GM19043 (cell line): ENCODE results near the gene CENPT.
A peak's percentile ranks its signal among the peaks of the same experiment; 100 is the strongest.

ENCODE experiments used
- ATAC-seq: cut with Tn5 transposase; IDR thresholded peaks from one replicate; pipeline ENCODE4 v1.9.1; 2021; ENCODE audit warnings: low read depth; ENCODE audit not compliant: unreplicated experiment

The CENPT gene, protein sequence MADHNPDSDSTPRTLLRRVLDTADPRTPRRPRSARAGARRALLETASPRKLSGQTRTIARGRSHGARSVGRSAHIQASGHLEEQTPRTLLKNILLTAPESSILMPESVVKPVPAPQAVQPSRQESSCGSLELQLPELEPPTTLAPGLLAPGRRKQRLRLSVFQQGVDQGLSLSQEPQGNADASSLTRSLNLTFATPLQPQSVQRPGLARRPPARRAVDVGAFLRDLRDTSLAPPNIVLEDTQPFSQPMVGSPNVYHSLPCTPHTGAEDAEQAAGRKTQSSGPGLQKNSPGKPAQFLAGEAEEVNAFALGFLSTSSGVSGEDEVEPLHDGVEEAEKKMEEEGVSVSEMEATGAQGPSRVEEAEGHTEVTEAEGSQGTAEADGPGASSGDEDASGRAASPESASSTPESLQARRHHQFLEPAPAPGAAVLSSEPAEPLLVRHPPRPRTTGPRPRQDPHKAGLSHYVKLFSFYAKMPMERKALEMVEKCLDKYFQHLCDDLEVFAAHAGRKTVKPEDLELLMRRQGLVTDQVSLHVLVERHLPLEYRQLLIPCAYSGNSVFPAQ

DNA sequence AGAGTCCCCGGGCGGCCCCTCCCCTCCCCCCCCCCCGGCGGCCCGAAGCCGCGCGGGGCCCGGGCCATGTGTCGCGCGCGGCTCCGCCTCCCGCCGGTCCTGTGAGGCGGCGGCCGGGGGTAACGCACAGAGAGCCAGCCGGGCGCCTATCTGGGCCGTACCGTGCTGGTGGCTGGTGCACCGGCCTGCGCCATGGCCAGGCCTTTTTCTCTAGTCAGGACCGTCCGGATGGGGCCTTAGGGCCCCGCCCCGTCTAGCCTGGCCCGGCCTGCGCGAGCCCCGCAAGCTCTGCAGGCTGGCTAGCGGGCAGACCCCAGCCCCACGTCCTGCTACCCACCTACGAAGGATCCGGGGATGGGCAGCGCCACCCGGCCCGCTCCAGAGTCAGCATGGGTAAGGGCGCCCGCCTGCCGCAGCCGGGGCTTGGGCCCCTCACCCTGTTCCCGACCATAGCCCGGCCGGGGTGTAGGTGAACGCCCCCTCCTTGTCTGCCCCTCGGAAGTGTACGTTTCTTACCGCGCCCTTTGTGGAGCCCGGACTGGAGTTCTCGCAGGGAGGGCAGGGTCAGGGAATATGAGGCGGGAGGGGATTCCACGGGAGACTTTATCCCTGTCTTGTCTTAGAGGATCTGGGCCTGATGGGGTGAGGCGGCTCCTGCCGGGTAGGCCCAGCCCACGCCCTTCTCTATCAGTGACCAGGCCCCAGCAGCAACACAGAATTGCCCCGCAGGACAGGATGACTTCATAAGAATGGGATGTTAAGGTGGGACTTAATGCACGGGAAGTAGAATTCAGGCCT is at the start of gene CENPT:
Gene CENPT (minus strand): TSS at position 630 of the 798 bp plus-strand sequence. CDS start 13,834 bp downstream, outside the sequence.
- ATAC-seq: peak; percentile 31

- no peak for ATAC-seq
Measured at GRCh38 chr16:67897231-67897630, 49.7 kb upstream of the CENPT start.

GRCh38 chr16:67893743-67894399 is 46.4 kb upstream of the CENPT start:
- ATAC-seq: no peak

DNA sequence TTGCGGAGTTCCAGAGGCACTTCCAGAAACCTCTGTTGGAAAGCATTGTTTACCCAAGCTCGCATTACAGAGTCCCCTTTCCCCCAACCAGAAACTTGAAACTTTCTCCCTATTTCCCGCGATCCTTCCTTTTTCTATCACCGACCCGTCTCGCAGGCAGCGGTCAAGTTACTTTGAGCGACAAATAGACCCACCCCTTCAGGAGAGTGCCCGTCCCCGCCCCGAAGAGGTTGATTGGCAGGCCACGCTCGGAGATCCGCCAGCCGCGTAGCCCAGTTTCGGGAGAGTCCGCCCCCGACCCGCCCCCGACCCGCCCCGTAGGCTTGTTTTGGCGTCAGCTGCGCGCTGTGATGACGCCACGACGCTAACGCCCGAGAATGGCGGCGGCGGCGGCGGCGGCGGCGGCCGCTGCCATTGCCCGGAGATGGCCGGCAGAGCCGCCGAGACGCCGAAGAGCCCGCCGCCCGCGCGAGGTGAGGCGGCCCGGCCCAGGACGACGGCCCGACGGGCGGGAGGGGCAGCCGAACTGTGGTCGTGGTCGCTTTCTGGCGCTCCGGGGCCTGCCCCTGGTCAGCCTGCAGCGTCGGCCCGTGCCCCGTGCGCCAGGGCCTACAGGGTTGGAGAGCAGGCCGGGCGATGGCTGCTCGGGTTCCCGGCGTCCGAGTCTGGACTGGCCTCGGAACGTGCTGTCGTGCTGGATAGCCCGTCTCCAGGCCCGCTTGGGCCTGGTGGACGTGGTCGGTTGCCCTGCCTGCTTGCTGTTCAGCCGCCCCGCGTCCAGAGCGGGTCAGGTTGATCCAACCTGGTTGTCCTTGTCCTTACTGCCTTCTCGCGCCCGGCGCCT is 45.6 kb upstream of the CENPT start, which contains the start of gene PSKH1:
Gene PSKH1 (plus strand): TSS at position 356 of the 844 bp plus-strand sequence. CDS start 15,496 bp downstream, outside the sequence.
- peak; percentile 96 for ATAC-seq

DNA sequence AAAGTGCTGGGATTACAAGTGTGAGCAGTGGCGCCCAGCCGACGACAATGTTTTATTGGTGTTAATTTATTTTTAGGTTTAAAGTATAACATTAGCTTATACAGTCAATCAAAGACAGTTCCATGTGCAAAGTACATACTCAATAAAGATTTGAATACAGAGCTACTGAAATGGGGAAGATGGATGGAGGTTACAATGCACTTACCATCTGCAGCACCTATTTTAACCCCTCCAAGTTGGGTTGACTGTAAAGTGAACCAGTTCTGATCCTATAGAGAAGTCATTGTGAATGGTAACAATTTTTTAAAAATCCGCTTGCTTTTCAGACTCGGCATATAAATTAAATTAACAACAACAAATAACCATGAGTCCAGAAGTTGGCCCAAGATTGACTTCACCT is 44.9 kb upstream of the CENPT start:
- ATAC-seq: no peak

DNA sequence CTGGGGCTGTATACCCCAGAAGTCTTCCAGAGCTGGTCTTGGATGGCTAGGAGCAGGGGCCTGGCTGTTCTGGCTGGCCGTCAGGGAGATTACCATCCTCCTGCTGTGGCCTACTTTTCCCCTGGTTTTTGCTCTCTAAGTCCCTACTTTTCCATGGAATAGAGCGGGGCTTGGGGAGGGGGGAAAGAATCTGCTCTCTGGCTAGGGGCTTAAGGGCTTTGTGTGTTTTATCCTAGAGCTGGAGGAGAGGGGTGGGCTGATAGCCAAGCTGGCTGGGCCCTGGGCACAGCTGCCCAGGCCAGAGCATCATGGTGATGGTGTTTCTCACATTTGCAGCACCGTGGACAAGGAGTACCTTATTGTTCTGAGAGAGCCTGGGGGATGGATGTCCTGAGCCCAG is 40.8 kb upstream of the CENPT start:
- no peak for ATAC-seq

GRCh38 chr16:67886387-67886786 is 38.9 kb upstream of the CENPT start:
- no peak for ATAC-seq

DNA sequence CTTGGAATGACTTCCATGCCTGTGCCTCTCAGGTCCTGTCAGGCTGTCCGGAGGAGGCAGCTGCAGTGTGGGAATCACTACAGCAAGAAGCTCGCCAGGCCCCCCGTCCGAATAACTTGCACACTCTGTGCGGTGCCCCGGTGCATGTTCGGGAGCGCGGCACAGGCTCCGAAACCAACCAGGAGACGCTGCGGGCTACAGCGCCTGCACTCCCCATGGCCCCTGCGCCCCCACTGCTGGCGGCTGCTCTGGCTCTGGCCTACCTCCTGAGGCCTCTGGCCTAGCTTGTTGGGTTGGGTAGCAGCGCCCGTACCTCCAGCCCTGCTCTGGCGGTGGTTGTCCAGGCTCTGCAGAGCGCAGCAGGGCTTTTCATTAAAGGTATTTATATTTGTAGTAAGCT is 38.5 kb upstream of the CENPT start:
- ATAC-seq: no peak

GRCh38 chr16:67885545-67885944 is 38.1 kb upstream of the CENPT start:
- ATAC-seq: no peak

DNA sequence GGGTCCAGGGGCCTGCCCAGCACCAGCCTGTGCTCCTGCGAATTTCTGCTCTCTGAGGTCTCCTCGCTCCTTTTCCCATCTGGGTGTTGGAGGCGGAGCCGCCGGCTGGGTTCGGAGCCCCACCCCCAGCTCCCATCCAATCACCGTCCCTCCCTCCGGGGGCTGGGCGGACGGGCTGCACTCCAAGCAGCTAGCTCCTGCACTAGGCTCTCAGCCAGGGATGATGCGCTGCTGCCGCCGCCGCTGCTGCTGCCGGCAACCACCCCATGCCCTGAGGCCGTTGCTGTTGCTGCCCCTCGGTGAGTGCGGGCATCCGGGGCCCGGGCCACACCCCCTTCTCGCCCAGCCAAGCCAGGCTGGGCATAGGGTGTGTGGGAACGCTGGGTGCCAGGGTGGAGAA is 37.2 kb upstream of the CENPT start, which contains the start of gene NRN1L:
Gene NRN1L (plus strand): TSS at position 202 of the 400 bp plus-strand sequence. CDS start 19 bp downstream, at position 221.
- ATAC-seq: no peak

DNA sequence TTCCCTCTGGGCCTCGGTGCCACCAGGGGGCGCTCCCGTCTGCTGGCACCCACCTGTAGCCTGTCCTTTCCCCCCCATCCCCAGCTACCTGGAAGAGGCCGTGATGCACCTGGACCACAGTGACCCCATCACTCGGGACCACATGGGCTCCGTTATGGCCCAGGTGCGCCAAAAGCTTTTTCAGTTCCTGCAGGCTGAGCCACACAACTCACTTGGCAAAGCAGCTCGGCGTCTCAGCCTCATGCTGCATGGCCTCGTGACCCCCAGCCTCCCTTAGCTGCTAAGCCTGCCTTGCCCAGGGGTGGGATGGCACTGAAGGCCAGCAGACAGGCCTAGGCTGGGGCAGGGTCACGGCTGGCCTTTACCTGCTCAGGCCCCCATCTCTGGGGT is 36.4 kb upstream of the CENPT start:
- no peak for ATAC-seq

DNA sequence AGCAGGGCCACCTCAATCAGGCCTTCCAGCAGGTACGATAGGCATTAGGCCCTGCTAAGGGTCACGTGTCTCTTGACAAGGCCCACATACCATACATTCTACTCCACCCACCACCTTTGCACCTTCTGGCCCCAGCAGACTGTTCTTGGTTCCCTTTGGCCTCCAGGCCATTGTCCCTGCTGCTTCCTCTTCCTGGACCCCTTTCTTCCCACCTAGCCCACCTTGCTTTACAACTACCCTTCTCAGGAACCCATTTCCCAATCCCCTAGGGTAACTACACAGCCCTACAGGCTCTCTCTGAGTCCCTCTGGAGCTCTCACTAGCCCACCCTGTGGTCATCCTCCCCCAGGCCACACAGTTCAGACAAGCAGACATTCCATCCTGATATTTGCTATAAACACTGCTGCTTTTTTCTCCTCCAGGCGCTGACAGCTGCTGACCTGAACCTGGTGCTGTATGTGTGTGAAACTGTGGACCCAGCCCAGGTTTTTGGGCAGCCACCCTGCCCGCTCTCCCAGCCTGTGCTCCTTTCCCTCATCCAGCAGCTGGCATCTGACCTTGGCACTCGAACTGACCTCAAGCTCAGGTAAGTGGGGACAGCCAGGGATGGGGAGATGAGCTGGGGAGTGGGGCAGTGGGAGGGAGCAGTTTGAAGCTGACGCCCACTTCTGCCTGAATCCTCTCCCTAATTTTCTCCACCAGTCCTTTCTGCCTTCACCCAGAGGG is 35.8 kb upstream of the CENPT start:
- no peak for ATAC-seq

- no peak for ATAC-seq
Measured at GRCh38 chr16:67882374-67883145, 35.1 kb upstream of the CENPT start.

- ATAC-seq: no peak
Measured at GRCh38 chr16:67881621-67882161, 34.2 kb upstream of the CENPT start.

- ATAC-seq: no peak
Measured at GRCh38 chr16:67880584-67880983, 33.1 kb upstream of the CENPT start.

- ATAC-seq: no peak
Measured at GRCh38 chr16:67879936-67880335, 32.4 kb upstream of the CENPT start.

DNA sequence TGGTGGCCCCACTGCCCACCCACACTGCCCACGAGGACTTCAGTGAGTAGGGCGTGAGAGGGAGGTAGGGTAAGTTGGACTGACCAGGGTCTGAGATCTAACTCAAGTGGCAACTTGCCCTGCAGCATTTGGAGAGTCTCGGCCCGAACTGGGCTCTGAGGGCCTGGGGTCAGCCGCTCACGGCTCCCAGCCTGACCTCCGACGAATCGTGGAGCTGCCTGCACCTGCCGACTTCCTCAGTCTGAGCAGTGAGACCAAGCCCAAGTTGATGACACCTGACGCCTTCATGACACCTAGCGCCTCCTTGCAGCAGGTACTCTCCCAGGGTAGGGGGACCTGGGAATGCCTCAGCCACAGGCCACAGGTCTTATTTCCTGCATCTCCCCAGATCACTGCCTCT is 32.0 kb upstream of the CENPT start:
- no peak for ATAC-seq

DNA sequence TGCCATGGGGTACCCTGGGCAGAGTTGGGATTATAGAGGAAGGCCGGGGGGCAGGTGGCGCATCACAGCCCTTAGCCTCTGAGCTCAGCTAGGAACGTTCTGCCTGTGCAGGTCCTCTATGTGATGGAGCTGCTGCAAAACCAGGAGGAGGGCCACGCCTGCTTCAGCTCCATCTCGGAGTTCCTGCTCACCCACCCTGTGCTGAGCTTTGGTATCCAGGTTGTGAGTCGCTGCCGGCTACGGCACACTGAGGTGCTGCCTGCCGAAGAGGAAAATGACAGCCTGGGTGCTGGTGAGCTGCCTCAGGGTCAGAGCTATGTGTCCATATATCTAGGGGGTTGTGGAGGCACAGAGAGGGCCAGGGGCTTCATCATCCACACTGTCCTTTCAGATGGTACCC is 31.4 kb upstream of the CENPT start:
- no peak for ATAC-seq
